Measurements from ENCODE around the gene DNAJC5. TPM values are rescaled to one million over a fixed set of nuclear protein-coding genes. Genes with fewer than 3 reads are reported as not detected.

The DNAJC5 gene, protein sequence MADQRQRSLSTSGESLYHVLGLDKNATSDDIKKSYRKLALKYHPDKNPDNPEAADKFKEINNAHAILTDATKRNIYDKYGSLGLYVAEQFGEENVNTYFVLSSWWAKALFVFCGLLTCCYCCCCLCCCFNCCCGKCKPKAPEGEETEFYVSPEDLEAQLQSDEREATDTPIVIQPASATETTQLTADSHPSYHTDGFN
- 10 to 100 TPM; 10.9 to 39.8 (median 25.6) TPM for total RNA-seq

DNA sequence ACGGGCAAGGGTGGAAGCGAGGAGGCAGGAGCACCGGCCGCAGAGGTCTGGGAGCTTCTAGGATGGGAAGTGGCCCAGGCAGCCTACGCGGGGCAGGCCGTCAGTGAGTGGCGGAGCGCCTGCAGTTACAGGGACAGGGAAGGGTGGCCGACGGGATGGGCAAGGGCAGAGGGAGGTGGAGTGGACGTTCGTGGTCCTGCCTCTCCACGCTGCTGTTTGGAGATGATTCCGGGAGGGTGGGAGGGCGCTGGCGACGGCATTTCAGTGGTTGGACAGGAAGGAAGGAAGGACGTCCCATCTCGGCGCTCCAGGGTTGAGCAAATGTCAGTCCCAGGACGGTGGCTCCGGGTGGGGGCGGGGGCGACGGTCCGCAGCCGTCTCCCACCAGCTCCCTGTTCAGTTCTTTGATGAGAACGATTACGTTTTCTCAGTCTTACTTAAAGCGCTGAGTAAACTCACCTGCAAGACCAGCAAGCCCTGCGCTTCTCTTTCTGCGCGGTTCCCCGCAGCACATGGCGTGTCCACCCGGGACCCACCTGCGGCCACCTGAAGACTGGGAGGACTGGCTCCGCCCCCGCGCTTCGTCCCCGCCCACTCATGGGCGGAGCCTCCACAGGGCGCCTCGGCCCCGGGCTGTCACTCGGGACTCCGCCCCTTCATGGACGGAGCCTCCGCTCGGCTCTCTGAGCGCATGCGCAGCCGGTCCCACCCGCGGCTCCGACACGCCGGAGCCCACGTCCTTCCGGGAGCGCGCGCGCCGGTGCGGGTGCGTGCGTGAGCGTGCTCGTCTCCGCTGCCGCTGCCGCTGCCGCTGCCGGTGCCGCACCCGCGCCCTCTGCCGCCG lies at the start of gene DNAJC5:
Gene DNAJC5, plus strand, starts transcription at position 769 of the 844 bp plus-strand sequence. CDS start 33,220 bp downstream, outside the sequence.
- DNase-seq: peak; percentile 92 to 95
- Histone ChIP-seq H3K9me3 (no peaks in the 10 kb centered on the region), H3K4me3 (peak within 1 kb of the TSS; percentile 41 to 60), H3K27me3 (no peaks in the 10 kb centered on the region), H3K36me3 (no peaks in the 10 kb centered on the region), H3K27ac (peak within 1 kb of the TSS; percentile 64 to 65), H3K4me1 (peaks cover 0 to 16% of the 10 kb centered on the region in 2 donors)
- peak in 1 of 2 donors; percentile 60 for TF ChIP-seq POLR2A (IDR thresholded peaks at IDR 0.05)
- TF ChIP-seq, protein P1, sequence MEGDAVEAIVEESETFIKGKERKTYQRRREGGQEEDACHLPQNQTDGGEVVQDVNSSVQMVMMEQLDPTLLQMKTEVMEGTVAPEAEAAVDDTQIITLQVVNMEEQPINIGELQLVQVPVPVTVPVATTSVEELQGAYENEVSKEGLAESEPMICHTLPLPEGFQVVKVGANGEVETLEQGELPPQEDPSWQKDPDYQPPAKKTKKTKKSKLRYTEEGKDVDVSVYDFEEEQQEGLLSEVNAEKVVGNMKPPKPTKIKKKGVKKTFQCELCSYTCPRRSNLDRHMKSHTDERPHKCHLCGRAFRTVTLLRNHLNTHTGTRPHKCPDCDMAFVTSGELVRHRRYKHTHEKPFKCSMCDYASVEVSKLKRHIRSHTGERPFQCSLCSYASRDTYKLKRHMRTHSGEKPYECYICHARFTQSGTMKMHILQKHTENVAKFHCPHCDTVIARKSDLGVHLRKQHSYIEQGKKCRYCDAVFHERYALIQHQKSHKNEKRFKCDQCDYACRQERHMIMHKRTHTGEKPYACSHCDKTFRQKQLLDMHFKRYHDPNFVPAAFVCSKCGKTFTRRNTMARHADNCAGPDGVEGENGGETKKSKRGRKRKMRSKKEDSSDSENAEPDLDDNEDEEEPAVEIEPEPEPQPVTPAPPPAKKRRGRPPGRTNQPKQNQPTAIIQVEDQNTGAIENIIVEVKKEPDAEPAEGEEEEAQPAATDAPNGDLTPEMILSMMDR (IDR thresholded peaks at IDR 0.05): peak in 1 of 4 experiments; percentile 22
- intact Hi-C loops (cut with DNase I; ENCODE audit: low total_unique reads): no loop called here

DNA sequence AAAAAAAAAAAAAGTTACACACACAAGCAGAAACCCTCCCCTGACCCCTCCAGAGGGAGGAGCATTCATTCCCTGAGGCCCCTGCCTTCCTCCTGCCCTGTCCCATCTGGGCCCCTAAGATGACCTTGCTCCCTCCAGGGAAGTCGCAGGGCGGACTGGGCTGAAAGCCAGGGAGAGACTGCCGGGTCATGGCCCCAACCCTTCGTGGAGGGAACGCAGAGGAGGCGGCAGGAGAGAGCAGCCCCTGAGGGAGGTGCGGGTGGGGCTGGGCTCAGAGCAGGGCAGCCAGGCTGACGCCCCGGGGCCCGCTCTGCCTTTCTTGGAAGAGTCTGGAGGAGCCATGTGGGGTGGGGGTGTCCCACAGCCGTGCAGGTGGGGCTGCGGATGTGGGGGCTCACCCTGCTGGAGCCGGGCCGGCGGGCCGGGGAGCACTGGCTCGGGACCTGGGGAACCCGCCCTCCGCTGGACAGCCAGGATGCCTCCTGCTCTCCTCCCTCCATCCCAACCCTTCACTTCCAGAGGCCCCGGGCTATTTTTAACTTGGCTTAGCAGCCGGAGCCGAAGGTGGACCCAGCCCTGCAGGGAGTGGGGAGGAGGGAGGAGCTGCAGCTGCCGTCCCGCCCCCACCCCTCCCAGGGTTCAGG lies 48.7 kb upstream of the DNAJC5 start:
- Histone ChIP-seq H3K27ac (peak overlapping the region; percentile 74 to 83), H3K4me3 (peak overlapping the region; percentile 9 to 11)

DNA sequence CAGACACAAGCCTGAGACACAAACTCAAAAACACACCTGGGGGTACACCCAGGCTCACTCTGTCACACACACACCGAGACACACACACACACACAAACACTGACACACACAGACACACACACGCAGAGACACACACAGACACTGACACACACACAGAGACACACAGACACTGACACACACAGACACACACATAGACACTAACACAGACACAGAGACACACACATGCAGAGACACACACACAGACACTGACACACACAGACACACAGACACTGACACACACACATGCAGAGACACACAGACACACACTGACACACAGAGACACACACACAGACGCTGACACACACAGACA lies 48.1 kb upstream of the DNAJC5 start:
- no peak for DNase-seq
- TF ChIP-seq, protein P1 (IDR thresholded peaks at IDR 0.05): no peak
- TF ChIP-seq POLR2A (IDR thresholded peaks at IDR 0.05): no peak
- Histone ChIP-seq H3K27me3 (no peaks in the 10 kb centered on the region), H3K27ac (peak overlapping the region; percentile 74 to 83), H3K4me1 (peaks cover 6 to 7% of the 10 kb centered on the region in 2 donors), H3K9me3 (no peaks in the 10 kb centered on the region), H3K36me3 (no peaks in the 10 kb centered on the region), H3K4me3 (no peak overlapping the region)
- intact Hi-C loops (cut with DNase I; ENCODE audit: low total_unique reads): no loop called here

More for the DNA sequence above, 48.7 kb upstream of the DNAJC5 start:
- no peaks in the 10 kb centered on the region for H3K27me3 ChIP-seq
- H3K9me3 ChIP-seq: no peaks in the 10 kb centered on the region
- intact Hi-C loops (cut with DNase I; ENCODE audit: low total_unique reads): no loop called here
- H3K36me3 ChIP-seq: no peaks in the 10 kb centered on the region
- no peak for TF ChIP-seq POLR2A (IDR thresholded peaks at IDR 0.05)
- TF ChIP-seq, protein P1 (IDR thresholded peaks at IDR 0.05): no peak
- peaks cover 6 to 7% of the 10 kb centered on the region in 2 donors for H3K4me1 ChIP-seq
- DNase-seq: peak in 1 of 2 donors; percentile 78

DNA sequence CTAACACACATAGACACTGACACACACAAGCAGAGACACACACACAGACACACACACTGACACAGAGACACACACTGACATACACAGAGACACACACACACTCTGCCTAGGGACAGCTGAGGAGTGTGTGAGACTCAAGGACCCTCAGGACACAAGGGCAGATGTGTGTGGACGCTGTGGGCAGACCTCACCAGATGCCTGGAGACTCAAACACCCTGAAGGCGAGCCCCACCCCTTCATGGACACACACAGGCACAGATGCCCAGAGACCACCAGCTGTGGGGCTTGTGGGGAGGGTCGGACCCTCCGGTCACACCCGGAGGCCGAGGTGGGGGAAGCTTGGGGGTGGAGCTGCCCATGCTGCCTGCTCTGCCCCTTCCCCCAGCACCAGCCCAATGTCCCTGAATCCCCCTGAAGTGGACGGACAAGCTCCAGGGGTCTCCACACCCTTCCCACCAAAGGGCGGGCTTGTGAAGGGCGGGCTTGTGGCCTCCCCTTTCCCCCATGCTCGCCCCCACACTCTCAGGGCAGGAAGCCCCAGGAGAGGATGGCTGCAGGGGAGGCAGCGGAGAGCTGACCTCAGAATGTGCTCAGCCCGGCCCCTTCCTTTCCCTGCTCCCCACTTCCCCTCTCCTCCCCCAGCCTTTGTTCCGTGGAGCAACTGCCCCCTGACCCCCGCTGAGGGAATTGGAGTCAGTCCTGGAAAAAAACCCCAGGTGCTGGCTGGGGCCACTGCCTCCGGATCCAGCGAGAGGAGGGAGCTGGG lies 47.5 kb upstream of the DNAJC5 start:
- Histone ChIP-seq H3K4me3 (no peak overlapping the region), H3K36me3 (no peaks in the 10 kb centered on the region), H3K4me1 (peaks cover 6 to 7% of the 10 kb centered on the region in 2 donors), H3K9me3 (no peaks in the 10 kb centered on the region), H3K27me3 (no peaks in the 10 kb centered on the region), H3K27ac (peak overlapping the region; percentile 74 to 83)
- peak in 1 of 2 donors; percentile 74 for DNase-seq
- intact Hi-C loops (cut with DNase I; ENCODE audit: low total_unique reads): no loop called here
- TF ChIP-seq, protein P1 (IDR thresholded peaks at IDR 0.05): no peak
- no peak for TF ChIP-seq POLR2A (IDR thresholded peaks at IDR 0.05)
